Thoracic aorta (tissue), 2 donors: Measurements from ENCODE around the gene CAND1. TPM values are rescaled to one million over a fixed set of nuclear protein-coding genes. Genes with fewer than 3 reads are reported as not detected.

Experiments
- ATAC-seq: fragments of 150-250 bp; one replicate; pipeline ENCODE4 v1.8.0; 2017; ENCODE audit warnings: low read depth; ENCODE audit not compliant: insufficient number of reproducible peaks, low FRiP score
- DNase-seq: peaks from one replicate; pipeline ENCODE4 v3.0.0-alpha.2; 2020; ENCODE audit warnings: low spot score
- H3K27ac ChIP-seq, 2 donors: fragments of 200-600 bp; sonication (generic); 1 replicate in 1 of 2; 2 replicates in 1 of 2; pipeline ENCODE4 v1.5.1; 2016; ENCODE audit warnings: mild to moderate bottlenecking in 2 of 2, moderate library complexity in 2 of 2
- H3K27me3 ChIP-seq: fragments of 200-600 bp; sonication (generic); replicated peaks from 2 replicates; pipeline ENCODE4 v1.6.0; 2016; ENCODE audit warnings: mild to moderate bottlenecking; ENCODE audit not compliant: insufficient read depth
- H3K36me3 ChIP-seq: fragments of 200-600 bp; sonication (generic); one replicate; pipeline ENCODE4 v1.5.1; 2016
- H3K4me1 ChIP-seq, 2 donors: fragments of 200-600 bp; sonication (generic); 1 replicate in 1 of 2; 2 replicates in 1 of 2; pipeline versions ENCODE4 v1.5.1 to v1.6.0; 2016; ENCODE audit warnings: low read depth in 2 of 2, mild to moderate bottlenecking in 1 of 2; ENCODE audit not compliant: control insufficient read depth in 1 of 2
- H3K4me3 ChIP-seq: fragments of 200-600 bp; sonication (generic); 2 replicates; pipeline ENCODE4 v1.5.1; 2016; ENCODE audit warnings: mild to moderate bottlenecking
- H3K9me3 ChIP-seq: fragments of 200-600 bp; sonication (generic); 2 replicates; pipeline ENCODE4 v1.5.1; 2016
- CTCF ChIP-seq: fragments of 200-600 bp; sonication (generic); IDR thresholded peaks from one replicate; pipeline ENCODE4 v1.5.1; 2019; ENCODE audit warnings: antibody characterized with exemption
- total RNA-seq, 2 donors: library from RNA; depleted of rRNA; stranded (reverse); fragments of >200 nt; gene quantifications; one replicate each; pipeline versions ENCODE4 v1.1.0 to v1.2.3, GENCODE V29; 2016

CAND1 gene
- 10 to 100 TPM; 42.1 to 77.0 TPM for total RNA-seq

- Histone ChIP-seq H3K4me1 (peaks cover 28 to 37% of the 10 kb centered on the region in 2 donors), H3K36me3 (no peaks in the 10 kb centered on the region)
- peak; percentile 100 for ATAC-seq
Measured at GRCh38 chr12:67268896-67269632, at the start of gene CAND1. TSS of gene CAND1 (plus strand) at chr12:67269358. CDS start at chr12:67269718, 360 bp downstream.

GRCh38 chr12:67220065-67220464 is 49.1 kb upstream of the CAND1 start:
- Histone ChIP-seq H3K27me3 (no peaks in the 10 kb centered on the region), H3K4me1 (no peaks in the 10 kb centered on the region), H3K27ac (no peak overlapping the region), H3K9me3 (no peaks in the 10 kb centered on the region), H3K4me3 (no peak overlapping the region), H3K36me3 (no peaks in the 10 kb centered on the region)
- TF ChIP-seq CTCF = no peak
- DNase-seq = no peak
- no peak for ATAC-seq

More at GRCh38 chr12:67268896-67269632, at the start of gene CAND1:
- Histone ChIP-seq H3K27me3 (no peaks in the 10 kb centered on the region), H3K9me3 (no peaks in the 10 kb centered on the region), H3K4me3 (peak within 1 kb of the TSS; percentile 88), H3K27ac (peak within 1 kb of the TSS; percentile 98 to 99)
- DNase-seq = peak; percentile 89
- no peak for TF ChIP-seq CTCF

GRCh38 chr12:67222302-67222701 is 46.9 kb upstream of the CAND1 start:
- TF ChIP-seq CTCF = no peak
- no peak for DNase-seq

GRCh38 chr12:67223225-67223624 is 45.9 kb upstream of the CAND1 start:
- DNase-seq (no peak), ATAC-seq (no peak)
- Histone ChIP-seq H3K27me3 (no peaks in the 10 kb centered on the region), H3K27ac (no peak overlapping the region), H3K36me3 (no peaks in the 10 kb centered on the region), H3K4me1 (no peaks in the 10 kb centered on the region), H3K4me3 (no peak overlapping the region), H3K9me3 (no peaks in the 10 kb centered on the region)
- TF ChIP-seq CTCF = no peak

More at GRCh38 chr12:67222302-67222701, 46.9 kb upstream of the CAND1 start:
- no peaks in the 10 kb centered on the region for H3K4me1 ChIP-seq
- no peaks in the 10 kb centered on the region for H3K36me3 ChIP-seq
- no peak overlapping the region for H3K27ac ChIP-seq
- no peaks in the 10 kb centered on the region for H3K27me3 ChIP-seq
- ATAC-seq = no peak
- H3K9me3 ChIP-seq = no peaks in the 10 kb centered on the region
- H3K4me3 ChIP-seq = no peak overlapping the region

GRCh38 chr12:67237231-67237630 is 31.9 kb upstream of the CAND1 start:
- H3K27ac ChIP-seq = no peak overlapping the region
- no peaks in the 10 kb centered on the region for H3K27me3 ChIP-seq
- no peak for DNase-seq
- ATAC-seq = no peak
- H3K36me3 ChIP-seq = no peaks in the 10 kb centered on the region
- H3K4me3 ChIP-seq = no peak overlapping the region
- peaks cover 0 to 7% of the 10 kb centered on the region in 2 donors for H3K4me1 ChIP-seq
- no peak for TF ChIP-seq CTCF
- no peaks in the 10 kb centered on the region for H3K9me3 ChIP-seq
